ENCODE data around the gene BMX.

Gene BMX

GRCh38 chrX:15500497-15500966 lies at the start of gene BMX:
BMX (plus strand) TSS chrX:15500807; CDS start chrX:15508354, 7,547 bp downstream.
- H3K4me3 ChIP-seq (ENCODE audit: low read length): no peak within 1 kb of the TSS
- TF ChIP-seq CTCF (conservative IDR thresholded peaks at IDR 0.05; ENCODE audit: low read length): no peak
- no peak for DNase-seq (ENCODE audit: low read depth)

GRCh38 chrX:15451913-15452312 lies 48.7 kb upstream of the BMX start:
- DNase-seq (ENCODE audit: low read depth): peak; percentile 43
- TF ChIP-seq CTCF (conservative IDR thresholded peaks at IDR 0.05; ENCODE audit: low read length): no peak
- no peak overlapping the region for H3K4me3 ChIP-seq (ENCODE audit: low read length)

GRCh38 chrX:15464704-15465103 lies 35.9 kb upstream of the BMX start:
- TF ChIP-seq CTCF (conservative IDR thresholded peaks at IDR 0.05; ENCODE audit: low read length): no peak

GRCh38 chrX:15465347-15465746 lies 35.3 kb upstream of the BMX start:
- no peak overlapping the region for H3K4me3 ChIP-seq (ENCODE audit: low read length)
- TF ChIP-seq CTCF (conservative IDR thresholded peaks at IDR 0.05; ENCODE audit: low read length): no peak
- peak; percentile 52 for DNase-seq (ENCODE audit: low read depth)

More at GRCh38 chrX:15464704-15465103, 35.9 kb upstream of the BMX start:
- H3K4me3 ChIP-seq (ENCODE audit: low read length): no peak overlapping the region
- DNase-seq (ENCODE audit: low read depth): no peak

- no peak overlapping the region for H3K4me3 ChIP-seq (ENCODE audit: low read length)
- DNase-seq (ENCODE audit: low read depth): peak; percentile 42
- no peak for TF ChIP-seq CTCF (conservative IDR thresholded peaks at IDR 0.05; ENCODE audit: low read length)
These were observed 34.5 kb upstream of the BMX start for GRCh38 chrX:15465896-15466651.

GRCh38 chrX:15468036-15468435 lies 32.6 kb upstream of the BMX start:
- peak; percentile 65 for DNase-seq (ENCODE audit: low read depth)
- H3K4me3 ChIP-seq (ENCODE audit: low read length): no peak overlapping the region
- TF ChIP-seq CTCF (conservative IDR thresholded peaks at IDR 0.05; ENCODE audit: low read length): peak; percentile 57

- DNase-seq (ENCODE audit: low read depth): no peak
- no peak overlapping the region for H3K4me3 ChIP-seq (ENCODE audit: low read length)
- TF ChIP-seq CTCF (conservative IDR thresholded peaks at IDR 0.05; ENCODE audit: low read length): no peak
These were observed 31.0 kb upstream of the BMX start for GRCh38 chrX:15469613-15470012.

All from AG10803 (cell line).